Neuronal stem cell (in vitro differentiated cells): Measurements from ENCODE around the gene MACF1.

Source experiments
- DNase-seq: peaks from one replicate; pipeline ENCODE4 v3.0.0-alpha.2; 2013; ENCODE audit warnings: low spot score
- H2AFZ ChIP-seq: one replicate; pipeline ENCODE4 v1.6.1; 2013; ENCODE audit warnings: mild to moderate bottlenecking, low read length, inconsistent platforms
- H2AK5ac ChIP-seq: 2 replicates; pipeline ENCODE4 v1.6.1; 2013; ENCODE audit warnings: low read depth, mild to moderate bottlenecking, inconsistent platforms, low read length, moderate library complexity, mixed read lengths
- H2BK120ac ChIP-seq: 2 replicates; pipeline ENCODE4 v1.6.1; 2013; ENCODE audit warnings: low read depth, mild to moderate bottlenecking, inconsistent platforms, low read length, moderate library complexity, mixed read lengths
- H2BK12ac ChIP-seq: one replicate; pipeline ENCODE4 v1.6.1; 2013; ENCODE audit warnings: low read length, inconsistent platforms
- H2BK15ac ChIP-seq: 2 replicates; pipeline ENCODE4 v1.6.1; 2013; ENCODE audit warnings: mild to moderate bottlenecking, low read length, inconsistent platforms, mixed read lengths
- H2BK5ac ChIP-seq: one replicate; pipeline ENCODE4 v1.6.1; 2013; ENCODE audit warnings: inconsistent platforms, mild to moderate bottlenecking, low read length, moderate library complexity
- H3K14ac ChIP-seq: one replicate; pipeline ENCODE4 v1.6.1; 2013; ENCODE audit warnings: low read length, inconsistent platforms
- H3K18ac ChIP-seq: 2 replicates; pipeline ENCODE4 v1.6.1; 2013; ENCODE audit warnings: low read length, inconsistent platforms
- H3K23ac ChIP-seq: 2 replicates; pipeline ENCODE4 v1.6.1; 2013; ENCODE audit warnings: low read depth, mild to moderate bottlenecking, mixed read lengths, low read length, inconsistent platforms; ENCODE audit not compliant: poor library complexity
- H3K27ac ChIP-seq: replicated peaks from 3 replicates; pipeline ENCODE4 v1.5.1; 2013; ENCODE audit warnings: low read length, inconsistent platforms
- H3K27me3 ChIP-seq, 3 experiments: 2 replicates each; pipeline ENCODE4 v1.6.1; 2013; ENCODE audit warnings: low read length in 3 of 3, mild to moderate bottlenecking in 2 of 3, inconsistent platforms in 1 of 3, low read depth in 1 of 3, mixed read lengths in 1 of 3, moderate library complexity in 1 of 3; ENCODE audit not compliant: control insufficient read depth in 3 of 3, insufficient read depth in 3 of 3
- H3K36me3 ChIP-seq, 2 donors: replicated peaks in 1 of 2; 2 replicates each; pipeline ENCODE4 v1.6.1; 2013; ENCODE audit warnings: low read length in 2 of 2; ENCODE audit not compliant: control insufficient read depth in 2 of 2, insufficient read depth in 2 of 2
- H3K4ac ChIP-seq: 2 replicates; pipeline ENCODE4 v1.6.1; 2013; ENCODE audit warnings: inconsistent platforms, mild to moderate bottlenecking, low read length, moderate library complexity
- H3K4me1 ChIP-seq, 2 donors: 1 replicate in 1 of 2; 2 replicates in 1 of 2; pipeline ENCODE4 v1.6.1; 2013; ENCODE audit warnings: low read length in 2 of 2, low read depth in 1 of 2; ENCODE audit not compliant: control insufficient read depth in 2 of 2, insufficient read depth in 1 of 2
- H3K4me2 ChIP-seq: one replicate; pipeline ENCODE4 v1.6.1; 2013; ENCODE audit warnings: mild to moderate bottlenecking, low read length, inconsistent platforms; ENCODE audit not compliant: insufficient read depth, poor library complexity, severe bottlenecking
- H3K4me3 ChIP-seq, 2 donors: 2 replicates each; pipeline ENCODE4 v1.5.1; 2013; ENCODE audit warnings: low read length in 2 of 2, mild to moderate bottlenecking in 2 of 2, inconsistent platforms in 1 of 2, moderate library complexity in 1 of 2
- H3K79me1 ChIP-seq: one replicate; pipeline ENCODE4 v1.6.1; 2013; ENCODE audit warnings: low read depth, mild to moderate bottlenecking, inconsistent platforms, low read length, moderate library complexity
- H3K9ac ChIP-seq: one replicate; pipeline ENCODE4 v1.6.1; 2013; ENCODE audit warnings: mild to moderate bottlenecking, low read depth, low read length, inconsistent platforms; ENCODE audit not compliant: poor library complexity
- H3K9me3 ChIP-seq, 2 donors: replicated peaks in 1 of 2; 2 replicates each; pipeline versions ENCODE3 to v1.6.1; 2013; ENCODE audit warnings: low read length in 2 of 2, mild to moderate bottlenecking in 2 of 2, inconsistent platforms in 1 of 2, low read depth in 1 of 2, mixed read lengths in 1 of 2, moderate library complexity in 1 of 2; ENCODE audit not compliant: control insufficient read depth in 2 of 2, insufficient read depth in 1 of 2
- H4K8ac ChIP-seq: one replicate; pipeline ENCODE4 v1.6.1; 2013; ENCODE audit warnings: low read depth, mild to moderate bottlenecking, inconsistent platforms, low read length, moderate library complexity
- H4K91ac ChIP-seq: one replicate; pipeline ENCODE4 v1.6.1; 2013; ENCODE audit warnings: low read length, low read depth, mild to moderate bottlenecking, inconsistent platforms; ENCODE audit not compliant: poor library complexity
- WGBS, 2 donors: extraction: QIAGEN DNeasy Blood & Tissue Kit; methylation state at CpG; one replicate each; pipeline ENCODE4 v1.1.7; 2013; ENCODE audit warnings: missing lambda C conversion rate in 2 of 2, mixed read lengths in 1 of 2; ENCODE audit not compliant: insufficient read length in 2 of 2, insufficient replicate concordance in 1 of 2; ENCODE audit errors: extremely low coverage in 2 of 2; 5-methylcytosine and 5-hydroxymethylcytosine counted together

The MACF1 gene

GRCh38 chr1:39224295-39224829 is 19.9 kb downstream of the MACF1 start:
- DNase-seq = no peak
- Histone ChIP-seq H3K9ac (no peak overlapping the region), H3K4me2 (no peak overlapping the region), H3K23ac (no peak overlapping the region), H3K4me1 (peaks cover 0 to 3% of the 10 kb centered on the region in 2 donors), H4K91ac (no peak overlapping the region), H3K4ac (no peak overlapping the region), H4K8ac (no peak overlapping the region), H3K9me3 (no peaks in the 10 kb centered on the region), H3K79me1 (no peaks in the 10 kb centered on the region), H3K18ac (no peak overlapping the region), H2AFZ (no peak overlapping the region), H3K36me3 (peaks cover 0 to 3% of the 10 kb centered on the region in 2 donors), H3K14ac (no peak overlapping the region), H3K27ac (no peak overlapping the region), H2BK15ac (no peak overlapping the region), H3K4me3 (no peak overlapping the region), H2AK5ac (no peak overlapping the region), H2BK12ac (no peak overlapping the region), H2BK120ac (no peak overlapping the region), H2BK5ac (no peak overlapping the region), H3K27me3 (no peaks in the 10 kb centered on the region)

DNA sequence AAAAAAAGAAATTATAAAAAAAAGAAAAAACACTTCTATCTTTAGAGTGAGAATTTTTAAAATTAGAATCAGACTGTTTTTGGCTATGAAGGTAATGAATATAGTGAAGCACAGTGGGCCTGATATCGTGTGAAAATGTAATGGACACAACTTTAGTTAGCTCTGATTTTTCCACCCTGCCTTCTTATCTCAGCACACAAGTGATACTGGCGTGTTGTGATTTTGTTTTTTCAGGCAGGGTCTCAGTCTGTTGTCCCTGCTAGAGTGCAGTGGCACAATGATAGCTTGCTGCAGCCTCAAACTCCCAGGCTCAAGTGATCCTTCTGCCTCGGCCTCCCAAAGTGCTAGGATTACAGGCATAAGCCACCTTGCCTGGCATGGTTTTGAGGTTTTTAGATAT is 22.3 kb downstream of the MACF1 start:
- H3K27me3 ChIP-seq = no peaks in the 10 kb centered on the region
- no CpG with 5 or more reads among the region's 3 CpGs for WGBS, 2 donors
- no peak overlapping the region for H4K8ac ChIP-seq
- no peak overlapping the region for H3K4me2 ChIP-seq
- H2BK120ac ChIP-seq = no peak overlapping the region
- no peak overlapping the region for H3K23ac ChIP-seq
- no peak overlapping the region for H2AFZ ChIP-seq
- no peak overlapping the region for H2BK12ac ChIP-seq
- H2BK5ac ChIP-seq = no peak overlapping the region
- no peaks in the 10 kb centered on the region for H3K79me1 ChIP-seq
- H3K18ac ChIP-seq = no peak overlapping the region
- peaks cover 0 to 12% of the 10 kb centered on the region in 2 donors for H3K36me3 ChIP-seq
- H3K4me3 ChIP-seq = no peak overlapping the region
- no peak overlapping the region for H3K14ac ChIP-seq
- H4K91ac ChIP-seq = no peak overlapping the region
- no peaks in the 10 kb centered on the region for H3K9me3 ChIP-seq
- H3K9ac ChIP-seq = no peak overlapping the region
- H3K4me1 ChIP-seq = peaks cover 0 to 17% of the 10 kb centered on the region in 2 donors
- no peak overlapping the region for H2AK5ac ChIP-seq
- H3K27ac ChIP-seq = no peak overlapping the region
- no peak overlapping the region for H3K4ac ChIP-seq
- no peak for DNase-seq
- H2BK15ac ChIP-seq = no peak overlapping the region

DNA sequence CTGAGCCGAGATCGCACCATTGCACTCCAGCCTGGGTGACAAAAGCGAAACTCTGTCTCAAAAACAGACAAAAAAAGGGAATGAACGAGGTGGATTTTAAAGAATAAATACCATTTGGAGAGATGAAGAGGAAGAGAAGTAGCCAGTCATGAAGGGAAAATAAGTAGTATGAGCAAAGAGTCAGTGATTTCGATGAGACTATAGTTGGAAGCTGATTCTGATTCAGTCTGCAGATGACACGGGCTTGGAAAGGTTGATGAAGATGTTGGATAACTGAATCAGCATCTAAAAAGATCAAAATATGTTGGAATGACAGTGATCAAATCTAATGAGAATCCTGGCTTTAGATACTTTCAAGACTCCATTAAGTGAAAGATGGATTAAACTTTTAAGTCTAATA is 23.8 kb downstream of the MACF1 start:
- Histone ChIP-seq H2BK12ac (no peak overlapping the region), H2AFZ (no peak overlapping the region), H3K36me3 (peaks cover 3 to 22% of the 10 kb centered on the region in 2 donors), H3K4ac (no peak overlapping the region), H3K18ac (no peak overlapping the region), H3K4me2 (no peak overlapping the region), H2BK15ac (no peak overlapping the region), H3K9me3 (peaks cover 0 to under 1% of the 10 kb centered on the region in 2 donors), H3K23ac (no peak overlapping the region), H3K9ac (no peak overlapping the region), H3K79me1 (no peaks in the 10 kb centered on the region), H2BK5ac (no peak overlapping the region), H3K4me3 (no peak overlapping the region), H4K8ac (no peak overlapping the region), H2BK120ac (no peak overlapping the region), H2AK5ac (no peak overlapping the region), H3K14ac (no peak overlapping the region), H3K4me1 (peaks cover 0 to 17% of the 10 kb centered on the region in 2 donors), H4K91ac (no peak overlapping the region), H3K27me3 (no peaks in the 10 kb centered on the region), H3K27ac (no peak overlapping the region)
- DNase-seq = no peak
- whole genome bisulfite sequencing, 2 donors = no CpG with 5 or more reads among the region's 6 CpGs

- no peak overlapping the region for H3K4me2 ChIP-seq
- H3K27ac ChIP-seq = no peak overlapping the region
- no peak overlapping the region for H4K91ac ChIP-seq
- no peak overlapping the region for H2BK12ac ChIP-seq
- H2AK5ac ChIP-seq = no peak overlapping the region
- H2BK120ac ChIP-seq = no peak overlapping the region
- peaks cover 0 to 20% of the 10 kb centered on the region in 2 donors for H3K4me1 ChIP-seq
- H2BK15ac ChIP-seq = no peak overlapping the region
- H3K79me1 ChIP-seq = no peaks in the 10 kb centered on the region
- no peak overlapping the region for H2BK5ac ChIP-seq
- no peak overlapping the region for H3K4me3 ChIP-seq
- H2AFZ ChIP-seq = no peak overlapping the region
- no peak overlapping the region for H4K8ac ChIP-seq
- peaks cover 5 to 26% of the 10 kb centered on the region in 2 donors for H3K36me3 ChIP-seq
- no peak for DNase-seq
- H3K9ac ChIP-seq = no peak overlapping the region
- no peak overlapping the region for H3K14ac ChIP-seq
- no peak overlapping the region for H3K23ac ChIP-seq
- no peaks in the 10 kb centered on the region for H3K27me3 ChIP-seq
- no peak overlapping the region for H3K18ac ChIP-seq
- WGBS, 2 donors = no CpG with 5 or more reads among the region's 4 CpGs
- no peak overlapping the region for H3K4ac ChIP-seq
- peaks cover 0 to 2% of the 10 kb centered on the region in 2 donors for H3K9me3 ChIP-seq
Measured at GRCh38 chr1:39229504-39229903, 25.0 kb downstream of the MACF1 start.
